Keratinocyte (primary cell): Measurements from ENCODE around the gene RCAN2. TPM values are rescaled to one million over a fixed set of nuclear protein-coding genes. Genes with fewer than 3 reads are reported as not detected.

Source experiments
- DNase-seq: peaks from one replicate; pipeline ENCODE4 v3.0.0-alpha.2; 2011; ENCODE audit warnings: low read depth, missing footprints, low spot score
- FAIRE-seq: peaks from 2 replicates; lab custom pipeline; 2011; peaks lifted over from hg19 to GRCh38; lab: Jason Lieb, UNC
- H2AFZ ChIP-seq: 2 replicates; pipeline ENCODE4 v1.6.0; 2012; ENCODE audit warnings: low read length, control low read depth, inconsistent platforms; ENCODE audit not compliant: control insufficient read depth
- H3K27ac ChIP-seq: 2 replicates; pipeline ENCODE4 v1.5.1; 2011; ENCODE audit warnings: low read length; ENCODE audit not compliant: control insufficient read depth, insufficient read depth
- H3K27me3 ChIP-seq: 3 replicates; pipeline ENCODE4 v1.6.0; 2011; ENCODE audit warnings: low read length; ENCODE audit not compliant: control insufficient read depth, insufficient read depth; ENCODE audit errors: extremely low read depth
- H3K36me3 ChIP-seq, 2 experiments: 2 replicates in 1 of 2; 3 replicates in 1 of 2; pipeline ENCODE4 v1.5.1; 2011; ENCODE audit warnings: low read length in 2 of 2, mild to moderate bottlenecking in 1 of 2; ENCODE audit not compliant: control insufficient read depth in 2 of 2, insufficient read depth in 2 of 2; ENCODE audit errors: extremely low read depth in 1 of 2
- H3K4me1 ChIP-seq: 3 replicates; pipeline ENCODE4 v1.5.1; 2011; ENCODE audit warnings: low read length; ENCODE audit not compliant: control insufficient read depth, insufficient read depth; ENCODE audit errors: extremely low read depth
- H3K4me2 ChIP-seq: 3 replicates; pipeline ENCODE4 v1.6.0; 2011; ENCODE audit warnings: low read depth, low read length; ENCODE audit not compliant: control insufficient read depth, insufficient read depth; ENCODE audit errors: extremely low read depth
- H3K4me3 ChIP-seq, 3 experiments: fragments of 200-600 bp in 1 of 3; sonication (generic) in 1 of 3; 2 replicates in 2 of 3; 3 replicates in 1 of 3; pipeline ENCODE4 v1.5.1; 2011 to 2016; ENCODE audit warnings: low read length in 3 of 3, mild to moderate bottlenecking in 3 of 3, control low read depth in 2 of 3, inconsistent platforms in 1 of 3, low read depth in 1 of 3, mixed read lengths in 1 of 3, mixed run types in 1 of 3, moderate library complexity in 1 of 3; ENCODE audit not compliant: control insufficient read depth in 2 of 3, insufficient read depth in 2 of 3; ENCODE audit errors: extremely low read depth in 1 of 3
- H3K79me2 ChIP-seq: 2 replicates; pipeline ENCODE4 v1.6.0; 2012; ENCODE audit warnings: low read length; ENCODE audit not compliant: control insufficient read depth, insufficient read depth
- H3K9ac ChIP-seq: 3 replicates; pipeline ENCODE4 v1.6.0; 2011; ENCODE audit warnings: low read length; ENCODE audit not compliant: control insufficient read depth, insufficient read depth; ENCODE audit errors: extremely low read depth
- H3K9me1 ChIP-seq: 3 replicates; pipeline ENCODE4 v1.6.0; 2011; ENCODE audit warnings: low read length; ENCODE audit not compliant: control insufficient read depth, insufficient read depth; ENCODE audit errors: extremely low read depth
- H3K9me3 ChIP-seq: 2 replicates; pipeline ENCODE4 v1.5.1; 2012; ENCODE audit warnings: low read depth, low read length; ENCODE audit not compliant: control insufficient read depth
- H4K20me1 ChIP-seq: 3 replicates; pipeline ENCODE4 v1.6.0; 2011; ENCODE audit warnings: low read length; ENCODE audit not compliant: control insufficient read depth, insufficient read depth; ENCODE audit errors: extremely low read depth
- CTCF ChIP-seq, 3 experiments: IDR thresholded peaks in 1 of 3; conservative IDR thresholded peaks in 1 of 3; optimal IDR thresholded peaks in 1 of 3; 2 replicates in 2 of 3; 3 replicates in 1 of 3; pipeline versions ENCODE3 to v1.5.1; 2011; ENCODE audit warnings: low read length in 3 of 3, mild to moderate bottlenecking in 3 of 3, moderate library complexity in 2 of 3, control low read depth in 1 of 3, inconsistent platforms in 1 of 3; ENCODE audit not compliant: insufficient read depth in 2 of 3; ENCODE audit errors: extremely low read depth in 1 of 3
- EZH2 ChIP-seq: IDR thresholded peaks from one replicate; pipeline ENCODE4 v1.6.1; 2012; ENCODE audit warnings: inconsistent platforms, mild to moderate bottlenecking, low read length, moderate library complexity
- dilution Hi-C: fragments of 300-500 bp; cut with MboI; formaldehyde crosslinking; loops from one replicate; pipeline ENCODE4 v1.7.0; 2020; ENCODE audit warnings: low sequenced_read_pairs; ENCODE audit not compliant: extremely low pct_ligation_motif_present
- polyA plus RNA-seq, 5 experiments: library from polyadenylated mRNA; depleted of rRNA in 3 of 5; stranded (reverse) in 3 of 5; stranded (forward) in 1 of 5; unstranded in 1 of 5; fragments of >200 nt; gene quantifications; 1 replicate in 1 of 5; 2 replicates in 3 of 5; 3 replicates in 1 of 5; pipeline versions ENCODE4 v1.2.1 to v1.2.3, GENCODE V29; 2011 to 2012; ENCODE audit warnings: missing spikeins in 2 of 5, low read depth in 1 of 5, low replicate concordance in 1 of 5

RCAN2 gene
- polyA plus RNA-seq, 1 donor (not counting 4 experiments of a cell fraction or from before 2014, with no cell fraction given): not detected

DNA sequence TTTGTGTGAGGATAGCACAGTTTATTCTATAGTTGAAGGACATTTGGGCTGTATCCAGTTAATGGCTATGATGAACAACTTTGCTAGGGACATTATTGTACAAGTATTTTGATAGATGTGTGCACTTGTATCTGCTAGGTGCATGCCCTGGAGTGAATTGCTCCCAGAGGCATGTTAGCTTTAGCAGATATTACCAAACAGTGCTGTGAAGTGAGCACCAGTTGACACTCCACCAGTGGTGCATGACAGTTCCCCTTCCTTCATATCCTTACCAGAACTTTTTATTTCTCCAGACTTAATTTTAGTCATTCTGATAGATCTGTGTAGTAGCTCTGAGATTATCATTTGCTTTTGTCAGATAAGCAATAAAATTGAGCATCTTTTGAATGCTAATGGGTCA is 271.6 kb downstream of the RCAN2 start:
- no peak overlapping the region for H3K4me3 ChIP-seq
- TF ChIP-seq EZH2: no peak
- no peak for TF ChIP-seq CTCF (optimal IDR thresholded peaks at IDR 0.05 in 1 of 3, IDR thresholded peaks at IDR 0.05 in 1 of 3, conservative IDR thresholded peaks at IDR 0.05 in 1 of 3; ENCODE audit: extremely low read depth in 1 of 3, insufficient read depth in 2 of 3, low read length in 3 of 3)
- no peaks in the 10 kb centered on the region for H3K79me2 ChIP-seq
- FAIRE-seq (no peak), DNase-seq (no peak)
- H3K9ac ChIP-seq: no peak overlapping the region
- H3K9me1 ChIP-seq: no peaks in the 10 kb centered on the region
- no peaks in the 10 kb centered on the region for H3K9me3 ChIP-seq
- dilution Hi-C loops: no loop called here
- H3K27ac ChIP-seq: no peak overlapping the region
- H3K4me2 ChIP-seq: no peak overlapping the region
- no peaks in the 10 kb centered on the region for H3K27me3 ChIP-seq
- H3K4me1 ChIP-seq: no peaks in the 10 kb centered on the region
- H4K20me1 ChIP-seq: no peaks in the 10 kb centered on the region
- no peaks in the 10 kb centered on the region for H3K36me3 ChIP-seq
- H2AFZ ChIP-seq: no peak overlapping the region

DNA sequence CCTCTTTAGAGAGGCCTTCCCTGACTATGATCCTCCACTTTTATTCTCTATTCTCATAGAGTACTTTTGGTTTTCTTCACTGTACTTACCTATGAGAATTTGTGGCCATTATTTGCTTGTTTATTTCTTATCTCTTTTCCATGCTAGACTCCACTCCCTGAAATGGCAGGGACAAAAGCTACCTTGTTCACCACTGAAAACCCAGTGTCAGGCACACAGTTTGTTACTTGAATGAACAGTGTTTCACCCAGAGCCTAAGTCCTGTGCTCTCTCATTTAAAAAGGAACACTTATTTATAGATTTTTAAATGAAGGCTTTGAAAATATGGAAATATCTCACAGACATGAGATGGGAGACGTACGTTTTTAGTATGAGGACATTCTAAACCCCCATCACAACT is 272.8 kb downstream of the RCAN2 start:
- Histone ChIP-seq H2AFZ (no peak overlapping the region), H3K4me3 (no peak overlapping the region), H4K20me1 (no peaks in the 10 kb centered on the region), H3K9ac (no peak overlapping the region), H3K36me3 (no peaks in the 10 kb centered on the region), H3K27me3 (no peaks in the 10 kb centered on the region), H3K27ac (no peak overlapping the region), H3K9me3 (no peaks in the 10 kb centered on the region), H3K4me1 (no peaks in the 10 kb centered on the region), H3K9me1 (no peaks in the 10 kb centered on the region), H3K4me2 (no peak overlapping the region), H3K79me2 (no peaks in the 10 kb centered on the region)
- no peak for TF ChIP-seq EZH2
- TF ChIP-seq CTCF (optimal IDR thresholded peaks at IDR 0.05 in 1 of 3, IDR thresholded peaks at IDR 0.05 in 1 of 3, conservative IDR thresholded peaks at IDR 0.05 in 1 of 3; ENCODE audit: extremely low read depth in 1 of 3, insufficient read depth in 2 of 3, low read length in 3 of 3): no peak
- dilution Hi-C loops: no loop called here
- FAIRE-seq: no peak
- no peak for DNase-seq
